SH-SY5Y (cell line): Measurements from ENCODE around the gene PSMD9.

ENCODE experiments used
- GATA2 ChIP-seq: IDR thresholded peaks from 2 replicates; pipeline ENCODE4 v1.6.1; 2011; ENCODE audit warnings: mild to moderate bottlenecking, low read depth, low read length
- GATA3 ChIP-seq: IDR thresholded peaks from 2 replicates; pipeline ENCODE4 v1.6.1; 2011; ENCODE audit warnings: low read depth, mild to moderate bottlenecking, low read length, moderate library complexity

DNA sequence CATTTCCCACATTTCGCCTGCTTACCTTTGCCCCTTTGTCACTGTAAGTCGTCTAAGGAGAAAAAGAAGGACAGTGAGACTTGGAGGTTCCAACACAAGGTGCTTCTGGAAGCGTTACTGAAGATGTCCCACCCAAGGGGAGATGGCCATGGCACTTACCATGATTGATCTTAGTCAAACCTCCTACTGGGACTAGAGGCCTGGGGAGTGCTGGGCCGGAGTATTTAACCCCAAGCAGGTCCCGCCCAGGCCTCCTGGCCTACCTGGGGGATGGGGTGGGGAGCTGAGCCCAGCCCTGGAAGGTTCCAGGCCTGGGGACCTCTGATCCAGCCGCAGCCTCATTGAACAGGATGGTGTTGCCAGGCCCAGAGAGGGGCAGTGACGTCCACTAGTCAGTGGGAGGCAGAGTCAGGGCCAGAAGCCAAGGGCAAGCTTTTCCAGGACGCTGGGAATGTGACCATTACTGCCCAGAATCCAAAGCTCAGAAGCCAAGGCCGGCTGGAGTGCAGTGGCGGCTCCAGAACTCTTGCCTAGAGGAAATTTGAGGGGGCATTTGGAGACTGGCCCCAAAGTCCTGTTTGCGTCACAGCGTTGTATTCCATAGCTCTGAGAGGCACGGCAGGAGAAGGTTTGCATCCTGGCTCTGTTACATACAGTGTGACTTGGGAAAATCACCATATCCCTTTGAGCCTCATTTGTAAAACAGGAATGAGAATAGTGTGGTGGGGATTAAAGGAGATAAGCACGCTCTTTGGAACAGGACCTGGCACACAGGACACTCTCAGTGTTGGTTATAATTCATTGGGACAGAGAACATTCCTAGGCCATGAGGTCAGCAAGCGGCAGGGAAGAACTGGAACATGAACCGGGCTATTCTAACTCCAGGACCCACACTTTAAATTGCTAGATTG, 29.7 kb upstream of the PSMD9 start, which contains the start of gene HPD:
- TF ChIP-seq GATA3 (no peak), GATA2 (no peak)
